WTC11 (cell line): Measurements from ENCODE around the gene THRSP. TPM values are rescaled to one million over a fixed set of nuclear protein-coding genes. Genes with fewer than 3 reads are reported as not detected.

ENCODE experiments used
- ATAC-seq: fragments of 200-7000 bp; cut with Tn5 transposase; 2 replicates; pipeline ENCODE4 v1.10.0; 2021; ENCODE audit warnings: mild to moderate bottlenecking, moderate library complexity
- CTCF ChIA-PET: fragments of 300-600 bp; sonication (Branson Sonifier 250); formaldehyde crosslinking; loops from one replicate; lab custom pipeline; 2021; ENCODE audit warnings: antibody characterized with exemption; lab: Charles Lee
- POLR2A ChIA-PET: fragments of 350-600 bp; sonication (Branson Sonifier 250); formaldehyde crosslinking; loops from one replicate; lab custom pipeline; 2021; ENCODE audit warnings: antibody characterized with exemption; lab: Charles Lee
- DNase-seq: peaks from one replicate; pipeline ENCODE4 v3.0.0; 2021; ENCODE audit warnings: low spot score
- H3K27ac Mint-ChIP-seq: 2 replicates; pipeline ENCODE4 v1.8.0; 2021; ENCODE audit warnings: mixed read lengths
- H3K27me3 Mint-ChIP-seq: 2 replicates; pipeline ENCODE4 v1.8.0; 2021; ENCODE audit warnings: low read depth, mild to moderate bottlenecking, moderate library complexity, mixed read lengths
- H3K36me3 Mint-ChIP-seq: 2 replicates; pipeline ENCODE4 v1.8.0; 2021; ENCODE audit warnings: mixed read lengths
- H3K4me1 Mint-ChIP-seq: 2 replicates; pipeline ENCODE4 v1.8.0; 2022; ENCODE audit warnings: mixed read lengths
- H3K4me3 Mint-ChIP-seq: 2 replicates; pipeline ENCODE4 v1.8.0; 2021; ENCODE audit warnings: mild to moderate bottlenecking, moderate library complexity, mixed read lengths
- H3K9me3 Mint-ChIP-seq: 2 replicates; pipeline ENCODE4 v1.8.0; 2021; ENCODE audit warnings: mixed read lengths
- ATF1 ChIP-seq: sonication (generic); formaldehyde crosslinking; IDR thresholded peaks from 2 replicates; pipeline ENCODE4 v1.8.1; 2023; ENCODE audit warnings: mild to moderate bottlenecking, moderate library complexity, missing genetic modification reagents
- FOXJ3 ChIP-seq: sonication (generic); formaldehyde crosslinking; IDR thresholded peaks from 2 replicates; pipeline ENCODE4 v1.9.0; 2021; ENCODE audit warnings: missing genetic modification reagents, mild to moderate bottlenecking, borderline replicate concordance
- IRF2 ChIP-seq: sonication (generic); formaldehyde crosslinking; IDR thresholded peaks from 2 replicates; pipeline ENCODE4 v1.8.0; 2022; ENCODE audit warnings: low read depth, missing genetic modification reagents, borderline replicate concordance
- NFE2L1 ChIP-seq: sonication (generic); formaldehyde crosslinking; IDR thresholded peaks from 2 replicates; pipeline ENCODE4 v1.8.1; 2023; ENCODE audit warnings: missing genetic modification reagents
- PRRX2 ChIP-seq: fragments of 250-450 bp; sonication (Bioruptor Pico); IDR thresholded peaks from 2 replicates; pipeline ENCODE4 v1.8.0; 2021; ENCODE audit warnings: mild to moderate bottlenecking
- SMAD3 ChIP-seq: sonication (generic); formaldehyde crosslinking; IDR thresholded peaks from 2 replicates; pipeline ENCODE4 v1.8.0; 2022; ENCODE audit warnings: missing genetic modification reagents, mild to moderate bottlenecking, borderline replicate concordance
- ZNF121 ChIP-seq: sonication (generic); formaldehyde crosslinking; IDR thresholded peaks from 2 replicates; pipeline ENCODE4 v1.8.0; 2023; ENCODE audit warnings: missing genetic modification reagents
- ZNF219 ChIP-seq: sonication (generic); formaldehyde crosslinking; IDR thresholded peaks from 2 replicates; pipeline ENCODE4 v1.8.0; 2023; ENCODE audit warnings: missing genetic modification reagents, mild to moderate bottlenecking, borderline replicate concordance
- ZNF423 ChIP-seq: fragments of 250-450 bp; sonication (Bioruptor Pico); IDR thresholded peaks from 2 replicates; pipeline ENCODE4 v2.1.2; 2022; ENCODE audit warnings: mild to moderate bottlenecking, moderate library complexity
- total RNA-seq: library from RNA; stranded (reverse); gene quantifications from 3 replicates; pipeline ENCODE4 v1.2.3, GENCODE V29; 2021
- TF ChIP-seq, protein P1 (sequence below): fragments of 250-450 bp; sonication (Bioruptor Pico); IDR thresholded peaks from 2 replicates; pipeline ENCODE4 v1.8.0; 2021; ENCODE audit warnings: mild to moderate bottlenecking
- TF ChIP-seq, protein P2 (sequence below): sonication (generic); formaldehyde crosslinking; IDR thresholded peaks from 2 replicates; pipeline ENCODE4 v1.8.1; 2023; ENCODE audit warnings: mild to moderate bottlenecking, missing genetic modification reagents, borderline replicate concordance
- TF ChIP-seq, protein P3 (sequence below): sonication (generic); formaldehyde crosslinking; IDR thresholded peaks from 2 replicates; pipeline ENCODE4 v1.8.1; 2023; ENCODE audit warnings: mild to moderate bottlenecking, missing genetic modification reagents
- TF ChIP-seq, protein P4 (sequence below): sonication (generic); formaldehyde crosslinking; conservative IDR thresholded peaks from 2 replicates; pipeline ENCODE4 v1.8.1; 2022; ENCODE audit warnings: mild to moderate bottlenecking, missing genetic modification reagents
- TF ChIP-seq, protein P5 (sequence below): sonication (generic); formaldehyde crosslinking; IDR thresholded peaks from 2 replicates; pipeline ENCODE4 v1.8.1; 2022; ENCODE audit warnings: low read depth, missing genetic modification reagents, borderline replicate concordance
- TF ChIP-seq, protein P6 (sequence below): fragments of 200-600 bp; IDR thresholded peaks from 2 replicates; pipeline ENCODE4 v1.8.0; 2022; ENCODE audit warnings: antibody characterized with exemption
- TF ChIP-seq, protein P7 (sequence below): sonication (generic); formaldehyde crosslinking; IDR thresholded peaks from 2 replicates; pipeline ENCODE4 v1.8.0; 2022; ENCODE audit warnings: mild to moderate bottlenecking, missing genetic modification reagents
- TF ChIP-seq, protein P8 (sequence below): fragments of 250-450 bp; sonication (Bioruptor Pico); conservative IDR thresholded peaks from 2 replicates; pipeline ENCODE4 v1.9.0; 2021; ENCODE audit warnings: mild to moderate bottlenecking
- TF ChIP-seq, protein P9 (sequence below): sonication (generic); formaldehyde crosslinking; IDR thresholded peaks from 2 replicates; pipeline ENCODE4 v1.8.1; 2022; ENCODE audit warnings: mild to moderate bottlenecking, missing genetic modification reagents, moderate library complexity, borderline replicate concordance

Gene THRSP
- total RNA-seq, 1 experiment from 2014 or later: not detected

DNA sequence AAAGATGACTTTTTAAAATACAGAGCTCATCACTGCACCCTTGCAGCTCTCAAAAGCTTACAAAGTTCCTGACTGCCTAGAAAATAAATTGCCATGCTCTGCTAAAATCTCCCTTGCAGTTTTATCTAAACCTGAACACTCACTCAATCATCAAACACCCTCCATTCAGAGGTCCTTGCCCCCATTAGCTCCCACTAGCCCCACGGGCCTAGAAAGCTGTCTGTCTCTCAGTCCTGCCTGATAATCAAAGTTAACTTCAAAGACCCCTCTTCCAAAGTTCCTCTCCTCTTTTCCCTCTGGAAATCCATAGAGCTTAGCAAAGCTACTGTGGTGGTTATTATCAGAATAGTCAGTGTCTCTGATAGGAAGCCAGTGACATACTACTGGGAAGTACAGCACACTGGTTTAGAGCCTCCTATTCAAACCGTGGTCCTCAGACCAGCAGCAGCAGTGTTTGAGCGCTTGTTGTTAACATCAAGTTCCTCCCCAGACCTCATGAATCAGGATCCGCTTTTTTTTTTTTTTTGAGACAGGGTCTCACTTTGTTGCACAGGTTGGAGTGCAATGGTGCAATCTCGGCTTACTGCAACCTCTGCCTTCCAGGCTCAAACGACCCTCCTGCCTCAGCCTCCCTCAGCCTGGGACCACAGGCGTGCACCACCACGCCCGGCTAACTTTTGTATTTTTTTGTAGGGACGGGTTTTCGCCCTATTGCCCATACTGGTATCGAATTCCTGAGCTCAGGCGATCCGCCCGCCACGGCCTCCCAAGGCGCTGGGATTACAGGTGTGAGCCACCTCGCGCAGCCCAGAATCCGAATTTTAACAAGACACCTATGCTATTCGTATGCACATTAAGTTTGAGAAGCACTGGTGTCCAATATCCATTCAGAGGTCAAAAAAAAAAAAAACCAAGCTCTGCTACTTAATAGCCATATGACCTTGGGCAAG lies 14.8 kb downstream of the THRSP start:
- ChIA-PET POLR2A (no interaction called here), CTCF (interaction anchor here (0.9 to 2.1 kb wide), 5 partner anchors 32 to 84 kb away, joined by 3 to 7 read pairs (median 7); partner anchors contain the start of gene INTS4)
- Mint-ChIP-seq H3K4me3 (peak overlapping the region; percentile 91), H3K36me3 (no peaks in the 10 kb centered on the region; the same call in 1 of the 2 replicates), H3K4me1 (peaks cover 17% of the 10 kb centered on the region), H3K27ac (peak overlapping the region; percentile 92), H3K27me3 (peaks cover 8% of the 10 kb centered on the region), H3K9me3 (no peaks in the 10 kb centered on the region)
- ATAC-seq (no peak; the same call in 1 of the 2 replicates), DNase-seq (no peak)
- TF ChIP-seq ZNF121 (CRISPR knock-in tag) (no peak), ZNF219 (CRISPR knock-in tag) (no peak), IRF2 (no peak), SMAD3 (CRISPR knock-in tag) (no peak), FOXJ3 (CRISPR knock-in tag) (no peak), ZNF423 (CRISPR knock-in tag) (no peak), PRRX2 (CRISPR knock-in tag) (no peak), ATF1 (CRISPR knock-in tag) (no peak), NFE2L1 (CRISPR knock-in tag) (no peak)
- TF ChIP-seq, protein P1, sequence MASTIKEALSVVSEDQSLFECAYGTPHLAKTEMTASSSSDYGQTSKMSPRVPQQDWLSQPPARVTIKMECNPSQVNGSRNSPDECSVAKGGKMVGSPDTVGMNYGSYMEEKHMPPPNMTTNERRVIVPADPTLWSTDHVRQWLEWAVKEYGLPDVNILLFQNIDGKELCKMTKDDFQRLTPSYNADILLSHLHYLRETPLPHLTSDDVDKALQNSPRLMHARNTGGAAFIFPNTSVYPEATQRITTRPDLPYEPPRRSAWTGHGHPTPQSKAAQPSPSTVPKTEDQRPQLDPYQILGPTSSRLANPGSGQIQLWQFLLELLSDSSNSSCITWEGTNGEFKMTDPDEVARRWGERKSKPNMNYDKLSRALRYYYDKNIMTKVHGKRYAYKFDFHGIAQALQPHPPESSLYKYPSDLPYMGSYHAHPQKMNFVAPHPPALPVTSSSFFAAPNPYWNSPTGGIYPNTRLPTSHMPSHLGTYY (CRISPR knock-in tag): no peak
- TF ChIP-seq, protein P2, sequence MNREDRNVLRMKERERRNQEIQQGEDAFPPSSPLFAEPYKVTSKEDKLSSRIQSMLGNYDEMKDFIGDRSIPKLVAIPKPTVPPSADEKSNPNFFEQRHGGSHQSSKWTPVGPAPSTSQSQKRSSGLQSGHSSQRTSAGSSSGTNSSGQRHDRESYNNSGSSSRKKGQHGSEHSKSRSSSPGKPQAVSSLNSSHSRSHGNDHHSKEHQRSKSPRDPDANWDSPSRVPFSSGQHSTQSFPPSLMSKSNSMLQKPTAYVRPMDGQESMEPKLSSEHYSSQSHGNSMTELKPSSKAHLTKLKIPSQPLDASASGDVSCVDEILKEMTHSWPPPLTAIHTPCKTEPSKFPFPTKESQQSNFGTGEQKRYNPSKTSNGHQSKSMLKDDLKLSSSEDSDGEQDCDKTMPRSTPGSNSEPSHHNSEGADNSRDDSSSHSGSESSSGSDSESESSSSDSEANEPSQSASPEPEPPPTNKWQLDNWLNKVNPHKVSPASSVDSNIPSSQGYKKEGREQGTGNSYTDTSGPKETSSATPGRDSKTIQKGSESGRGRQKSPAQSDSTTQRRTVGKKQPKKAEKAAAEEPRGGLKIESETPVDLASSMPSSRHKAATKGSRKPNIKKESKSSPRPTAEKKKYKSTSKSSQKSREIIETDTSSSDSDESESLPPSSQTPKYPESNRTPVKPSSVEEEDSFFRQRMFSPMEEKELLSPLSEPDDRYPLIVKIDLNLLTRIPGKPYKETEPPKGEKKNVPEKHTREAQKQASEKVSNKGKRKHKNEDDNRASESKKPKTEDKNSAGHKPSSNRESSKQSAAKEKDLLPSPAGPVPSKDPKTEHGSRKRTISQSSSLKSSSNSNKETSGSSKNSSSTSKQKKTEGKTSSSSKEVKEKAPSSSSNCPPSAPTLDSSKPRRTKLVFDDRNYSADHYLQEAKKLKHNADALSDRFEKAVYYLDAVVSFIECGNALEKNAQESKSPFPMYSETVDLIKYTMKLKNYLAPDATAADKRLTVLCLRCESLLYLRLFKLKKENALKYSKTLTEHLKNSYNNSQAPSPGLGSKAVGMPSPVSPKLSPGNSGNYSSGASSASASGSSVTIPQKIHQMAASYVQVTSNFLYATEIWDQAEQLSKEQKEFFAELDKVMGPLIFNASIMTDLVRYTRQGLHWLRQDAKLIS (CRISPR knock-in tag): no peak
- TF ChIP-seq, protein P3, sequence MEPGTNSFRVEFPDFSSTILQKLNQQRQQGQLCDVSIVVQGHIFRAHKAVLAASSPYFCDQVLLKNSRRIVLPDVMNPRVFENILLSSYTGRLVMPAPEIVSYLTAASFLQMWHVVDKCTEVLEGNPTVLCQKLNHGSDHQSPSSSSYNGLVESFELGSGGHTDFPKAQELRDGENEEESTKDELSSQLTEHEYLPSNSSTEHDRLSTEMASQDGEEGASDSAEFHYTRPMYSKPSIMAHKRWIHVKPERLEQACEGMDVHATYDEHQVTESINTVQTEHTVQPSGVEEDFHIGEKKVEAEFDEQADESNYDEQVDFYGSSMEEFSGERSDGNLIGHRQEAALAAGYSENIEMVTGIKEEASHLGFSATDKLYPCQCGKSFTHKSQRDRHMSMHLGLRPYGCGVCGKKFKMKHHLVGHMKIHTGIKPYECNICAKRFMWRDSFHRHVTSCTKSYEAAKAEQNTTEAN: no peak
- TF ChIP-seq, protein P4, sequence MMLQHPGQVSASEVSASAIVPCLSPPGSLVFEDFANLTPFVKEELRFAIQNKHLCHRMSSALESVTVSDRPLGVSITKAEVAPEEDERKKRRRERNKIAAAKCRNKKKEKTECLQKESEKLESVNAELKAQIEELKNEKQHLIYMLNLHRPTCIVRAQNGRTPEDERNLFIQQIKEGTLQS (CRISPR knock-in tag): no peak
- TF ChIP-seq, protein P5, sequence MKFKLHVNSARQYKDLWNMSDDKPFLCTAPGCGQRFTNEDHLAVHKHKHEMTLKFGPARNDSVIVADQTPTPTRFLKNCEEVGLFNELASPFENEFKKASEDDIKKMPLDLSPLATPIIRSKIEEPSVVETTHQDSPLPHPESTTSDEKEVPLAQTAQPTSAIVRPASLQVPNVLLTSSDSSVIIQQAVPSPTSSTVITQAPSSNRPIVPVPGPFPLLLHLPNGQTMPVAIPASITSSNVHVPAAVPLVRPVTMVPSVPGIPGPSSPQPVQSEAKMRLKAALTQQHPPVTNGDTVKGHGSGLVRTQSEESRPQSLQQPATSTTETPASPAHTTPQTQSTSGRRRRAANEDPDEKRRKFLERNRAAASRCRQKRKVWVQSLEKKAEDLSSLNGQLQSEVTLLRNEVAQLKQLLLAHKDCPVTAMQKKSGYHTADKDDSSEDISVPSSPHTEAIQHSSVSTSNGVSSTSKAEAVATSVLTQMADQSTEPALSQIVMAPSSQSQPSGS (CRISPR knock-in tag): no peak
- TF ChIP-seq, protein P6, sequence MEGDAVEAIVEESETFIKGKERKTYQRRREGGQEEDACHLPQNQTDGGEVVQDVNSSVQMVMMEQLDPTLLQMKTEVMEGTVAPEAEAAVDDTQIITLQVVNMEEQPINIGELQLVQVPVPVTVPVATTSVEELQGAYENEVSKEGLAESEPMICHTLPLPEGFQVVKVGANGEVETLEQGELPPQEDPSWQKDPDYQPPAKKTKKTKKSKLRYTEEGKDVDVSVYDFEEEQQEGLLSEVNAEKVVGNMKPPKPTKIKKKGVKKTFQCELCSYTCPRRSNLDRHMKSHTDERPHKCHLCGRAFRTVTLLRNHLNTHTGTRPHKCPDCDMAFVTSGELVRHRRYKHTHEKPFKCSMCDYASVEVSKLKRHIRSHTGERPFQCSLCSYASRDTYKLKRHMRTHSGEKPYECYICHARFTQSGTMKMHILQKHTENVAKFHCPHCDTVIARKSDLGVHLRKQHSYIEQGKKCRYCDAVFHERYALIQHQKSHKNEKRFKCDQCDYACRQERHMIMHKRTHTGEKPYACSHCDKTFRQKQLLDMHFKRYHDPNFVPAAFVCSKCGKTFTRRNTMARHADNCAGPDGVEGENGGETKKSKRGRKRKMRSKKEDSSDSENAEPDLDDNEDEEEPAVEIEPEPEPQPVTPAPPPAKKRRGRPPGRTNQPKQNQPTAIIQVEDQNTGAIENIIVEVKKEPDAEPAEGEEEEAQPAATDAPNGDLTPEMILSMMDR: no peak
- TF ChIP-seq, protein P7, sequence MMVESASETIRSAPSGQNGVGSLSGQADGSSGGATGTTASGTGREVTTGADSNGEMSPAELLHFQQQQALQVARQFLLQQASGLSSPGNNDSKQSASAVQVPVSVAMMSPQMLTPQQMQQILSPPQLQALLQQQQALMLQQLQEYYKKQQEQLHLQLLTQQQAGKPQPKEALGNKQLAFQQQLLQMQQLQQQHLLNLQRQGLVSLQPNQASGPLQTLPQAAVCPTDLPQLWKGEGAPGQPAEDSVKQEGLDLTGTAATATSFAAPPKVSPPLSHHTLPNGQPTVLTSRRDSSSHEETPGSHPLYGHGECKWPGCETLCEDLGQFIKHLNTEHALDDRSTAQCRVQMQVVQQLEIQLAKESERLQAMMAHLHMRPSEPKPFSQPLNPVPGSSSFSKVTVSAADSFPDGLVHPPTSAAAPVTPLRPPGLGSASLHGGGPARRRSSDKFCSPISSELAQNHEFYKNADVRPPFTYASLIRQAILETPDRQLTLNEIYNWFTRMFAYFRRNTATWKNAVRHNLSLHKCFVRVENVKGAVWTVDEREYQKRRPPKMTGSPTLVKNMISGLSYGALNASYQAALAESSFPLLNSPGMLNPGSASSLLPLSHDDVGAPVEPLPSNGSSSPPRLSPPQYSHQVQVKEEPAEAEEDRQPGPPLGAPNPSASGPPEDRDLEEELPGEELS: no peak
- TF ChIP-seq, protein P8, sequence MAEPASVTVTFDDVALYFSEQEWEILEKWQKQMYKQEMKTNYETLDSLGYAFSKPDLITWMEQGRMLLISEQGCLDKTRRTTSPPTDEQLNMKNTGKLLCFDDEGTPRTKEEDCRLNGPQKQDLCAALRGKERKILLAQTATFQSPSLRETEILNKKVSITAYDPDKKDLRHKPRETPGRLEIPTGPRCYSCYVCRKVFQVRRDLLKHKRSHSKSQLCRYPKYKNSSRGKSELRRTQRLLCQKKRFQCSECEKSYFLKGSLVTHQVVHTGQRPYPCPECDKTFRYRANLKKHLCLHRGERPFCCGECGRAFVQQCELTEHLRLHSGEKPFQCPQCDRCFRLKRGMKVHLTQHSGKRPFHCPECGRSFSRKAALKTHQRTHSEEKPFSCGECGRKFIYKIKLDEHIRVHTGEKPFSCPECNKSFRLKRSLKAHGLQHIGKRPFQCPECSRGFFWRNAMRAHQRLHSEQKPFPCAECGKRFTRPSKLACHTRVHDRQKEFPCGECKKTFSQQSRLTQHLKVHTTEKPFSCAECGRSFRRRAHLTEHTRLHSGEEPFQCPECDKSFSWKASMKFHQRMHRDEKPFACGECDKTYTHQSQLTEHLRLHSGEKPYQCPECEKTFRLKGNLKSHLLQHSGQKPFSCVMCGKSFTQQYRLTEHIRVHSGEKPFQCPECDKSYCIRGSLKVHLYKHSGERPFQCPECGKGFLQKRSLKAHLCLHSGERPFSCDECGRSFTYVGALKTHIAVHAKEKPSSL: no peak
- TF ChIP-seq, protein P9, sequence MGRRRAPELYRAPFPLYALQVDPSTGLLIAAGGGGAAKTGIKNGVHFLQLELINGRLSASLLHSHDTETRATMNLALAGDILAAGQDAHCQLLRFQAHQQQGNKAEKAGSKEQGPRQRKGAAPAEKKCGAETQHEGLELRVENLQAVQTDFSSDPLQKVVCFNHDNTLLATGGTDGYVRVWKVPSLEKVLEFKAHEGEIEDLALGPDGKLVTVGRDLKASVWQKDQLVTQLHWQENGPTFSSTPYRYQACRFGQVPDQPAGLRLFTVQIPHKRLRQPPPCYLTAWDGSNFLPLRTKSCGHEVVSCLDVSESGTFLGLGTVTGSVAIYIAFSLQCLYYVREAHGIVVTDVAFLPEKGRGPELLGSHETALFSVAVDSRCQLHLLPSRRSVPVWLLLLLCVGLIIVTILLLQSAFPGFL: no peak
